Kidney (tissue), 14 donors: Measurements from ENCODE around the gene MORN3. TPM values are rescaled to one million over a fixed set of nuclear protein-coding genes. Genes with fewer than 3 reads are reported as not detected.
"Not testable (repeated sequence)": the region's sequence is repeated elsewhere in the genome, so short reads cannot be mapped to it uniquely, and the experiment has no call there.

Experiments used
- DNase-seq, 5 donors: peaks; one replicate each; pipeline ENCODE4 v3.0.0-alpha.2; 2013 to 2020
- FAIRE-seq: peaks from 2 replicates; lab custom pipeline; 2012; peaks lifted over from hg19 to GRCh38; lab: Jason Lieb, UNC
- H3K27ac ChIP-seq, 2 donors: one replicate each; pipeline ENCODE4 v1.7.0; 2013; ENCODE audit warnings: low read depth in 2 of 2, low read length in 2 of 2, inconsistent platforms in 1 of 2
- H3K27me3 ChIP-seq: one replicate; pipeline ENCODE4 v1.7.1; 2013; ENCODE audit warnings: low read length, inconsistent platforms; ENCODE audit not compliant: control insufficient read depth, insufficient read depth
- H3K36me3 ChIP-seq, 3 donors: one replicate each; pipeline versions ENCODE4 v1.7.0 to v1.7.1; 2013; ENCODE audit warnings: low read length in 3 of 3, control low read depth in 1 of 3, inconsistent platforms in 1 of 3; ENCODE audit not compliant: insufficient read depth in 3 of 3, control insufficient read depth in 2 of 3
- H3K4me1 ChIP-seq, 3 donors: one replicate each; pipeline versions ENCODE4 v1.7.0 to v1.7.1; 2013; ENCODE audit warnings: low read length in 3 of 3, inconsistent platforms in 1 of 3, low read depth in 1 of 3; ENCODE audit not compliant: control insufficient read depth in 2 of 3, insufficient read depth in 2 of 3
- H3K4me3 ChIP-seq, 3 donors: one replicate each; pipeline versions ENCODE4 v1.7.0 to v1.8.1; 2013; ENCODE audit warnings: low read length in 3 of 3, control low read depth in 1 of 3, inconsistent platforms in 1 of 3
- H3K9ac ChIP-seq, 3 donors: one replicate each; pipeline versions ENCODE4 v1.7.0 to v1.7.1; 2013; ENCODE audit warnings: low read length in 3 of 3, control low read depth in 1 of 3, inconsistent platforms in 1 of 3
- H3K9me3 ChIP-seq, 3 donors: one replicate each; pipeline versions ENCODE4 v1.7.0 to v1.7.1; 2013; ENCODE audit warnings: low read length in 3 of 3, control low read depth in 1 of 3, inconsistent platforms in 1 of 3; ENCODE audit not compliant: control insufficient read depth in 2 of 3, insufficient read depth in 1 of 3
- CTCF ChIP-seq: IDR thresholded peaks from 3 replicates; pipeline ENCODE4 v1.5.1; 2012; ENCODE audit warnings: mild to moderate bottlenecking, moderate library complexity, borderline replicate concordance; ENCODE audit not compliant: insufficient read depth; ENCODE audit errors: extremely low read depth
- intact Hi-C: fragments of 100-400 bp; cut with DNase I; formaldehyde crosslinking; loops from one replicate; pipeline ENCODE4 v1.11.1; 2022
- polyA plus RNA-seq: library from polyadenylated mRNA; stranded (reverse); fragments of 350-450 nt; fragmentation: Illumina TruSeq; extraction: RNeasy Lipid Tissue Mini Kit (QIAGEN cat#74804); gene quantifications from one replicate; pipeline ENCODE4 v1.2.3, GENCODE V29; 2014; ENCODE audit warnings: low read depth, low replicate concordance; ENCODE audit not compliant: insufficient read depth
- total RNA-seq: library from RNA; stranded (reverse); fragmentation: NEBNext Ultra II Directional; extraction: Animal tissue kit (Norgen Biotek cat#: 25700); gene quantifications from one replicate; pipeline ENCODE4 v1.2.1, GENCODE V29; 2021
- donor health status: control.
- donor health status: control.
- donor health status: control.
- donor health status: control.
- donor health status: control.
- donor health status: DM: yes; HTN: yes; CAD: no.
- donor health status: Normal renal cell carcinoma (clear cell type).

MORN3 gene
- total and polyA plus RNA-seq, 2 donors from 2014 or later = 1.5 to 1.9 TPM

GRCh38 chr12:121702944-121703343 is 33.5 kb upstream of the MORN3 start:
- no peak for DNase-seq
- H3K27ac ChIP-seq = peak overlapping the region in 1 of 2 donors; percentile 29
- H3K4me1 ChIP-seq = peaks cover 0 to 12% (median 4%) of the 10 kb centered on the region in 3 donors
- FAIRE-seq = no peak
- H3K27me3 ChIP-seq = no peaks in the 10 kb centered on the region
- TF ChIP-seq CTCF = no peak
- no peaks in the 10 kb centered on the region for H3K36me3 ChIP-seq
- no peaks in the 10 kb centered on the region for H3K9me3 ChIP-seq
- H3K9ac ChIP-seq = no peak overlapping the region
- intact Hi-C loops = no loop called here
- H3K4me3 ChIP-seq = no peak overlapping the region

DNA sequence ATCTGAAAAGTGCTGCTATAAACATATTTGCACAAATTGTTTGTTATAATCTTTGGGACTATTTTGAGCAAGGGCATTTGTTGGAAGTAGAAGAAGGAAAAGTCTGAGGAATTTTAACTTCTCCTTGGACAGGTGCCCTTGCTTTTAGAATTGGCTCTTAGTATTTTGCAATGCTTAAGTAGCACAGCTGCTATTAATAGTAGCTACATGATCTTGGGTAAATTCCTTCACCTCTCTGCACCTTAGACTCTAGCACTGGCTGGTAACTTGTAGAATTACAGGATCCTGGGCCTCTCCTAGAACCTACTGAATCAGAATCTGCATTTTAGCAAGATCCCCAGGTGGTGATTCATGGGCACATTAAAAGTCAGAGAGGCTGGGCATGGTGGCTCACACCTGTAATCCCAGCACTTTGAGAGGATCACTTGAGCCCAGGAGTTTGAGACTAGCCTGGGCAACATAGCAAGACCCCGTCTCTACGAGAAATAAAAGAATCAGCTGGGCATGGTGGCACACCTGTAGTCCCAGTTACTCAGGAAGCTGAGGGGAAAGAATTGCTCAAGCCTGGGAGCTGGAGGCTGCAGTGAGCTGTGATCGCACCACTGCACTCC is 32.3 kb upstream of the MORN3 start:
- FAIRE-seq (no peak), DNase-seq (no peak)
- H3K27me3 ChIP-seq = no peaks in the 10 kb centered on the region
- H3K9me3 ChIP-seq = no peaks in the 10 kb centered on the region
- H3K27ac ChIP-seq = peak overlapping the region; percentile 59 to 86
- H3K36me3 ChIP-seq = no peaks in the 10 kb centered on the region
- TF ChIP-seq CTCF = no peak
- H3K9ac ChIP-seq = no peak overlapping the region
- peaks cover 0 to 12% (median 4%) of the 10 kb centered on the region in 3 donors for H3K4me1 ChIP-seq
- intact Hi-C loops = no loop called here
- no peak overlapping the region for H3K4me3 ChIP-seq

DNA sequence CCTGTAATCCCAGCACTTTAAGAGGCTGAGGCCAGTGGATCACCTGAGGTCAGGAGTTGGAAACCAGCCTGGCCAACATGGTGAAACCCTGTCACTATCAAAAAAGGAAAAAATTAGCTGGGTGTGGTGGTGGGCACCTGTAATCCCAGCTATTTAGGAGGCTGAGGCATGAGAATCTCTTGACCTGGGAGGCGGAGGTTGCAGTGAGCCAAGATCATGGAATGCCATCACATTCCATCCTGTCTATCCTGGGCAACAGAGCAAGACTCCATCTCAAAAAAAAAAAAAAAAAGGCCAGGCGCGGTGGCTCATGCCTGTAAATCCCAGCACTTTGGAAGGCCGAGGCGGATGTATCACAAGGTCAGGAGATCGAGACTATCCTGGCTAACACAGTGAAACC is 28.4 kb upstream of the MORN3 start:
- H3K9me3 ChIP-seq, DNase-seq, FAIRE-seq, H3K4me3 ChIP-seq, H3K27me3 ChIP-seq, H3K4me1 ChIP-seq, H3K36me3 ChIP-seq, intact Hi-C loops, H3K27ac ChIP-seq, H3K9ac ChIP-seq: not testable (repeated sequence)

GRCh38 chr12:121697093-121697698 is 27.7 kb upstream of the MORN3 start:
- H3K4me3 ChIP-seq = no peak overlapping the region
- FAIRE-seq (peak; percentile 92), DNase-seq (peak in 2 of 5 donors; percentile 78 to 80)
- peaks cover 0 to 7% (median 4%) of the 10 kb centered on the region in 3 donors for H3K4me1 ChIP-seq
- no peak overlapping the region for H3K9ac ChIP-seq
- intact Hi-C loops = no loop called here
- H3K27ac ChIP-seq = no peak overlapping the region
- H3K9me3 ChIP-seq = no peaks in the 10 kb centered on the region
- no peaks in the 10 kb centered on the region for H3K27me3 ChIP-seq
- H3K36me3 ChIP-seq = no peaks in the 10 kb centered on the region
- TF ChIP-seq CTCF = peak; percentile 62
